Right renal cortex interstitium (tissue), 3 donors: ENCODE results near the gene COX17. TPM values are rescaled to one million over a fixed set of nuclear protein-coding genes. Genes with fewer than 3 reads are reported as not detected.

Experiments used
- DNase-seq, 3 donors: peaks; one replicate each; pipeline ENCODE4 v3.0.0-alpha.2; 2013; ENCODE audit warnings: low read depth in 3 of 3, low spot score in 2 of 3
- polyA plus RNA-seq, 3 donors: library from polyadenylated mRNA; unstranded; fragments of 120-200 nt; gene quantifications; one replicate each; pipeline ENCODE4 v1.2.1, GENCODE V29; 2013; ENCODE audit not compliant: insufficient read length in 3 of 3

Gene COX17
- polyA plus RNA-seq, 3 donors: 40.3 to 45.9 (median 44.3) TPM

DNA sequence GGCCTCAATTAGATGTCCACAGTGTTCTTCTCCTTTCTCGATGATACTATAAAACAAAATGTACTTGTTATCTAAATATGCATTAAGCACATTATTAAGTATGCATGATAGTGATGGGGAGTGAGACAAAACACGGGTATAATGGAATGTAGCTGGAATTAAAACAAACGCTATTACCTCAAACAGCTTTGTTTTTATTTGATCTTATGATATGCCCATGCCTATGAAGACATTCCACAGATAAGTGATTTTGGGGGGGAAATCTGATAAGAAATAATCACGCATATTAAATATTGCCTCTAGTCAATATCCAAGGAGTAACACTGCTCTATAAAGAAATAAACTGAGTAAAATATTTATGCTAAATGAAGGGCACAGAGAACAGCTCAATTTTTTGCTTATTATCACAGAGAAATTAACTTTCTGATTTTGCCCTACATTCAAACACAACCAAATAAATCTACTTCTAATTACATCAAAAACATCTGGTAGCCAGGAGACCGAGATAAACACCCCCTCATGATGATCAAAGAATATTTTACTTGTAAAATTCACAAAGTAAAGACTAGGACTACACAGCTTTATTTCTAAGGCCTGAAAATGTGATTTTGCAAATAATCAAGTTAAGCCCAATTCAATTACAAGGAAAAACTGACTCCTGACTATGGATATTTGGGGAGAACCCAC is 1.9 kb downstream of the COX17 start:
- DNase-seq: no peak

DNA sequence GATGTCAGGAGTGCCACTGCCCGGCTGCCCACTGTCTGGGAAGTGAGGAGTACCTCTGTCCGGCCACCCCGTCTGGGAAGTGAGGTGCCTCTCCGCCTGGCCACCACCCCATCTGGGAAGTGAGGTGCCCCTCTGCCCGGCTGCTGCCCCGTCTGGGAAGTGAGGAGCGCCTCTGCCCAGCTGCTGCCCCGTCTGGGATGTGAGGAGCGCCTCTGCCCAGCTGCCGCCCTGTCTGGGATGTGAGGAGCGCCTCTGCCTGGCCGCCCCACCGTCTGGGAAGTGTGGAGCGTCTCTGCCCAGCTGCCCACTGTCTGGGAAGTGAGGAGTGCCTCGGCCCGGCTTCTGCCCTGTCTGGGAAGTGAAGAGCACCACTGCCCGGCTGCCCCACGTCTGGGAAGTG is 3.3 kb downstream of the COX17 start:
- no peak for DNase-seq

DNA sequence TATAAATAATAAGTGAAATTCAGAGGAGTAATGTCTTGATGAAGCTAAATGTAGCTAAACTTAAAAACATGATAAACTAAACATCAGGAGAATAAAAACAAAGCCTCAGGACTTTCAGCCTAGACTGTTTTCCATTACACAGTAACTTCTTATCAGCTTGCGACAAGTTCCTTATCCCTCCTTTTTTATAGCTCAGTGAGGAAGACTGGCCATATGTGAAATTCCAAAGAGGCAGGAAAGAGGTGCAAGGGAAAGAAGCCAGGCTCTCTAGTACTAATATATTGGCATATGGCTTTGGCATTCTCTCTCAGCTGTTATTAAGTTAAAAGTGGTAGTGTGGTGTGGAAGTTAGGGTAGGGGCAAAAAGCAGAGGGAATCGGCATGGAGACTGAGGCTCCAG is 4.4 kb downstream of the COX17 start:
- DNase-seq: no peak

- DNase-seq: no peak
Observed at GRCh38 chr3:119669906-119670570, 7.2 kb downstream of the COX17 start.

GRCh38 chr3:119665954-119666559 is 11.1 kb downstream of the COX17 start:
- no peak for DNase-seq

- no peak for DNase-seq
Observed at GRCh38 chr3:119664850-119665379, 12.3 kb downstream of the COX17 start.

DNA sequence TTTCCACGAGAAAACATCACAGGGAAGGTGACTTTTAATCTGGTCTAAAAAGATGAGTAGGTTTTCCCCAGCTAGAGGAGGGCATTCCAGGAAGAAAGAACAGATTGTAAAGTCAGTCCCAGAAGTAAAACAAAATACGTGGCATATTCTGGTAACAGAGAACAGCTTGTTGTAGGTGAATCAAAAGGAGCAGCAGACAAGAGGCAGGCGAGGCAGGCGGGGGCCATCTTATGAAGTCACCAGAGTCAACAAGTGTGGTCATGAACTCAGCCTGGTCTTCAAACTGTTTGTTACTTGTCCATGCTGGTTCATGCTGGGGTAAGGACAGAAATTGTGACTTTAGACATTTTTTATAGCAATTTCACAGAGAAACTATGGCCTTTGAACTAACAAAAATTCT is 12.8 kb downstream of the COX17 start:
- DNase-seq: no peak

DNA sequence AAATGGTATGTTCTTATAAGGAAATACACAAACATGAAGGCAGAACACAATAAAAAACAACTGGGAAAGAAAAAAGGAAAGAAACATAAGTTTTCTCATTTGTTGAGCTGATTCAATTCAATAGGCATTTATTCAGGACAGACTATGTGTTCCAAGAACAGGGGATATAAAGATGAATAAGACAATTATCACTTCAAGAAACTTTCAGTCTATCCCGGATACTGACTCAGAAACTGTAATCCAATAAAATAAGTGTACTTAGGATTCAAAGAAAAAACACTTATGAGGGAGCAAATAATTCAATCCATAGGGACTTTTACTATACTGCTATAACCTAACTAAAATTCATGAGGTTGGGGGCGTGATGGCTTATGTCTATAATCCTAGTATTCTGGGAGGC is 13.3 kb downstream of the COX17 start:
- DNase-seq: no peak

DNA sequence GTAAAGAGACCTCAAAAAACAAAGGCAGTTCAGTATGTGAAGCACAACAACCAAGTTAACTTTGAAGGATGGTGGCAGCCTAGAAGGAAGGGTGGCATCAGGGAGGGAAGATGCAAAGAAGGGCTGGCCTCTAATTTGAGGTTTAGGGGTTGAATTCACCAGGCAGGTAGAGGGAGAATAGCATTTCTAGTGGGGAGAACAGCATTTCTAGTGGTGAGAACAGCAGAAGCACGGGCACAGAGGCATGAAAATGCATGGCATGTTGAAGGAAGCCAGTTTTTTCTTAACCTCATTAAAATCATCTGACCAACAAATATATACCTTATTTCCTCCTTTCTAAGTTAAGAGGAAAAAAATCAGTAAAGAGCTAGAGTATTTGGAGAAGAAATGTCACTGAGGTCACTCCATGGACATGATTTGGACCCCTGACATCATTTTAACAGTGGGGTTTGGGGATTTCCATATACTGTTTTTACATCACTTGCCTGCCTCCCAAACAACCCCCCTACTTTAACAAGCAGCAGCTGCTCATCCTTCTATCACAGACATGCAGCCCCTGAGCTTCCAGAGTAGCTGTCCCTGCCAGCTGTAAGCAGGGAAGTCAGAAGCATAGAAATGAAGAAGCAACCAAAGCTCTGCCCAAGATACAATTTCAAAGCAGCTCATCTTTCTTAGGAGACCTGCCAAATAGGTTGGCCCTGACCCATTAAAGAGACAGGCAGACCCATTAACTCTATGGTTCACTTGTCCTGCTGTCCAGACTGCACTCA is 14.4 kb downstream of the COX17 start:
- no peak for DNase-seq

GRCh38 chr3:119660474-119661440 is 16.4 kb downstream of the COX17 start, which contains the start of gene POPDC2:
Gene POPDC2 (minus strand): TSS chr3:119660589. CDS start chr3:119660423, 166 bp downstream.
- no peak for DNase-seq

- no peak for DNase-seq
Observed at GRCh38 chr3:119659606-119660291, 17.5 kb downstream of the COX17 start.

DNA sequence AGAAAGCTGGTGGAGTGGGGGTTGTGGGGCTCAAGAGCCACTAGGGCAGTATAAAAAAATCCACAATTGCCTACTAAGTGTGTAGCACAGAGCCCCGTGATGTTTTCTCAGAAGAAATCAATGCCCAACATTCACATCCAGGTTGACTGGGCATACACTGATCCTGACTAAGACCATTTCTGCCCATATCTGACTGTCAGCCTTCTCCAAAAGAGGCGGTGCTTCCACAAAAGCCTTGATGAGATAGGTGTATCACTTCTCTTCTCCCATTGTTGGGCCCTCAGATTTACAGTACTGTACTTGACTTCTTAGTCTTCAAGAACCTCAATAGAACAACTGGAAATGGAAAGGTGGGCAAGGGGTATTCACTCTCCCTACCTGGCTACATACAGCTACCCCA is 18.2 kb downstream of the COX17 start:
- DNase-seq: no peak

DNA sequence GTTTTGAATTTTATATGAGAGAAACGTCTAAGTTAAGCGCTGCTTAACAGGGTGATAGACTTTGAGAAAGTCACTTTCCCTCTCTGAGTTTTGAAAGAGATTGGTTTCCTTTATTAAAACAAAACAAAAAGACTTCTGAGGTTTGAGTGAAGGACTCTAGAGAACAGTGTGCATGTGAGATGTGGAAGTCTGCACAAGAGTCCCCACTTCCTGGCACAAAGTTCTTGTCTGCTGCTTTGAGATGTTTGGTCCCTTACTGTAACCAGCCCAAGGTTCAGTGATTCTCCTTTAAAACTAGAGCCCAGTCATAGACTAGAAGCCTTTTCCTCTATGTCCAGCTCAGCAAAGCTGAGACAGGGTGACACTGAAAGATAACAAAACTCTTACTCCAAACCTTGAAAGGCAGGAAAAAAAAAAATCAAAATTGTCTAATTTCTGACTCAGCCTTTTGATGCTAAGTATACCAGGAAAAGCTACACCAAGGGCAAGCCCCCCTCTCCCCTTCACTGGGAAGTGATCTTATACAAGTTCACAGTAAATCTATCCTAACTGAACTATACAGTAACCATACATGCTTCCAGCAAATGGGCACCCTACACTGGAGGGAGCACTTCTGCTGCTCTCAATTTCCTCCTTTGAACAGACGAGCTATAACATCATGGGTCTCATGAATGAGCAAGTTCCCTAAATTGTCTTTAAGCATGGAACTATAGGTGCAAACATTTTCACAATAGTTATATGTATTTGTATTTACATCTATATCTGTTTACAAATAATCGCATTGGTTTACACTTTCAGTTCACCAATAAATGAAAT is 19.1 kb downstream of the COX17 start:
- DNase-seq: no peak

DNA sequence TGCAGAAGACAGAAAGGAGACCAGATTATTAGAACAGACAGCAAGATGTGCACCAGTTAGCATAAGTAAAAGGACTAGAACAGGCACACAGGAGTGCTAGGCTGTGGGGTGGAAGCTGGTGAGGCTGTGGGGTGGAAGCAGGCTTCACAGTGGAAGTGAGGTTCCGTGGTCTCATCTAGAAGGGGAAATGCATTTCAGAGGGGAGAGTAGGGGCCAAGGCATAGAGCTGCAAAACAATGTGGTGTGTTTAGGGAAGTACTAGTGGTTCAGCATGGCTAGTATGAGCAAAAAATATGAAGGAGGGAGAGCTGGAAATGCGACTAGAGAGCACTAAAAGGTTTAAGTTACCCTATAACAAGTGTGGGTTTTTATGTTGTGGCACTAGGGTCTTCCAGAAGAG is 23.3 kb downstream of the COX17 start:
- no peak for DNase-seq

DNA sequence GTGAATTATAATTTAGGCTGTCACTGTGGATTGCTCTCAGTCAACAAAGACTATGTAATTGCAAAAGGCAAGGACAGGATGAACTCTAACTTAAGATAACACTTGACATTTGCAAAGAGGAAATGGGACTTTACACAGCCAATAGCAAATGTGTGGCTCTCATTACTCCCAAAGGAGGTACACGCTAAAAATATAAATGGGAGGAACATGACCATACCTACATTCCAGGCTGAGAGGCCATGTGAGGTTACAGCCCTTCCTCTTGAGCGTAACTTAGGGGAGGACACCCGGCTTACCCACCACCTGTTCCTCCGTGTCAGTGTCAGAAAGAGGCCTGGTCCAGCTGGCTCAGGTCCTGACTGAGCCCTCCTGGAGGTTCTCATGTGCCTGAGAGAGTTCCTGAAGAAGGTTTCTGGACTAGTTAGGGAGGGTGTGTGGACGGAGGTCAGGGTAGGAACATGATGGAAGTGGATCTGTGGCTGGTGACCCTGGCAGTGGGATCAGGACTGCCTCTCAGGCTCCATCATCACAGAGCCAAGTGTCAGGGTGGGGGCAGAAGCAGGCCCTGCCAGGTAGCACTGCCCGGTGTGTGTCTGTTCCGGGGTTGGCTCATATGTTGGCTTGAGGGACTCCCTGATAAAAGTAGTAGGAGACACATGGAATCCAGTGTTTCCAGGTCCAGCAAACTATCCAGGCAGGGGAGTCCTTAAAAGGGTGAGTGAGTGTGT is 24.7 kb downstream of the COX17 start:
- DNase-seq: no peak

- no peak for DNase-seq
Observed at GRCh38 chr3:119649761-119650160, 27.4 kb downstream of the COX17 start.

GRCh38 chr3:119647843-119648575 is 29.2 kb downstream of the COX17 start:
- no peak for DNase-seq
